ENCODE measurements around the gene AKR1B15. TPM values are rescaled to one million over a fixed set of nuclear protein-coding genes. Genes with fewer than 3 reads are reported as not detected.

Gene AKR1B15
- polyA plus RNA-seq, 1 experiment: 0.10 TPM

- DNase-seq (ENCODE audit: low read depth, low spot score): peak; percentile 85
- TF ChIP-seq CTCF (IDR thresholded peaks at IDR 0.05; ENCODE audit: low read depth, low read length): no peak
- Histone ChIP-seq H3K9me3 (ENCODE audit: control insufficient read depth, insufficient read depth, low read length) (peaks cover 8% of the 10 kb centered on the region; the same call in 1 of the 2 replicates), H3K4me3 (ENCODE audit: low read depth, low read length) (no peak overlapping the region), H3K27ac (ENCODE audit: low read depth, low read length) (peak overlapping the region; percentile 99), H3K27me3 (ENCODE audit: control insufficient read depth, insufficient read depth, low read length) (no peaks in the 10 kb centered on the region)
- ChIA-PET CTCF (no interaction called here), POLR2A (no interaction called here)
Observed at GRCh38 chr7:134593530-134594392, 44.9 kb downstream of the AKR1B15 start.

- no peak for TF ChIP-seq CTCF (IDR thresholded peaks at IDR 0.05; ENCODE audit: low read depth, low read length)
- Histone ChIP-seq H3K4me3 (ENCODE audit: low read depth, low read length) (no peak overlapping the region), H3K27ac (ENCODE audit: low read depth, low read length) (peak overlapping the region; percentile 99), H3K27me3 (ENCODE audit: control insufficient read depth, insufficient read depth, low read length) (no peaks in the 10 kb centered on the region), H3K9me3 (ENCODE audit: control insufficient read depth, insufficient read depth, low read length) (peaks cover 12% of the 10 kb centered on the region)
- CTCF ChIA-PET: no interaction called here
- DNase-seq (ENCODE audit: low read depth, low spot score): no peak
- POLR2A ChIA-PET: no interaction called here
Observed at GRCh38 chr7:134594877-134595276, 46.0 kb downstream of the AKR1B15 start.

GRCh38 chr7:134599371-134599770 is 50.5 kb downstream of the AKR1B15 start:
- no peak for TF ChIP-seq CTCF (IDR thresholded peaks at IDR 0.05; ENCODE audit: low read depth, low read length)
- Histone ChIP-seq H3K4me3 (ENCODE audit: low read depth, low read length) (no peak overlapping the region), H3K9me3 (ENCODE audit: control insufficient read depth, insufficient read depth, low read length) (peaks cover 4% of the 10 kb centered on the region), H3K27me3 (ENCODE audit: control insufficient read depth, insufficient read depth, low read length) (no peaks in the 10 kb centered on the region), H3K27ac (ENCODE audit: low read depth, low read length) (no peak overlapping the region)
- ChIA-PET CTCF (interaction anchor here (1.2 to 3.7 kb wide), 3 partner anchors 40 to 167 kb away, joined by 3 to 21 read pairs (median 6); no protein-coding TSS in a partner anchor), POLR2A (no interaction called here)
- no peak for DNase-seq (ENCODE audit: low read depth, low spot score)

- ChIA-PET CTCF (interaction anchor here (2.1 kb wide), 2 partner anchors 54 to 89 kb away, joined by 9 read pairs; no protein-coding TSS in a partner anchor), POLR2A (no interaction called here)
- TF ChIP-seq CTCF (IDR thresholded peaks at IDR 0.05; ENCODE audit: low read depth, low read length): no peak
- DNase-seq (ENCODE audit: low read depth, low spot score): no peak
- Histone ChIP-seq H3K4me3 (ENCODE audit: low read depth, low read length) (no peak overlapping the region), H3K27ac (ENCODE audit: low read depth, low read length) (no peak overlapping the region), H3K27me3 (ENCODE audit: control insufficient read depth, insufficient read depth, low read length) (no peaks in the 10 kb centered on the region), H3K9me3 (ENCODE audit: control insufficient read depth, insufficient read depth, low read length) (peaks cover 4% of the 10 kb centered on the region)
Observed at GRCh38 chr7:134601459-134601858, 52.5 kb downstream of the AKR1B15 start.

- POLR2A ChIA-PET: interaction anchor here (0.9 to 1.6 kb wide), 2 partner anchors 48 to 170 kb away, joined by 3 read pairs; no protein-coding TSS in a partner anchor
- Histone ChIP-seq H3K9me3 (ENCODE audit: control insufficient read depth, insufficient read depth, low read length) (peaks cover 4% of the 10 kb centered on the region), H3K4me3 (ENCODE audit: low read depth, low read length) (no peak overlapping the region), H3K27ac (ENCODE audit: low read depth, low read length) (no peak overlapping the region), H3K27me3 (ENCODE audit: control insufficient read depth, insufficient read depth, low read length) (no peaks in the 10 kb centered on the region)
- TF ChIP-seq CTCF (IDR thresholded peaks at IDR 0.05; ENCODE audit: low read depth, low read length): no peak
- CTCF ChIA-PET: interaction anchor here (1.4 to 3.1 kb wide), 6 partner anchors 56 to 170 kb away, joined by 5 to 36 read pairs (median 9); no protein-coding TSS in a partner anchor
- DNase-seq (ENCODE audit: low read depth, low spot score): no peak
Observed at GRCh38 chr7:134602881-134603451, 54.1 kb downstream of the AKR1B15 start.

Measured in AG04450 (cell line).